ENCODE measurements around the gene TTC23.

Gene TTC23

DNA sequence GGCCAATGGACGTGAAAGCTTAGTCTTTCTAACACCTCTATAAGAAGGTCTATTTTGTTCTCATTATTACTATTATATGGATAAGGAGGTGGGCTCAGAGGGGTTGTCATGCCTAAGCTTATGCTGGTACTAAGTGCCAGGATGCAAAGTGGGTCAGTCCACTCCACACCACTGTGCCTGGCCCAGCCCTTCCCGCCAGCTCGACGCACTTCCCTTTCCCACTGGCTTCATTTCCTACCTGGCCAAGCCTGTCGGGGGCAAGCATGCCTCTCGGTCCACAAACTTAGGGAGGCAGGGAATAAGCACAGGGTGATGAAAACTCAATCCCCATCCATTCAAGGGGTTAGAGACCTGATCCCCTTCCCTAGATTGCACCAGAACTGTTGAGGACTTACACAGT is 150.4 kb downstream of the TTC23 start:
- no peak for DNase-seq (ENCODE audit: low read depth)
- H3K4me3 ChIP-seq (replicated peaks; ENCODE audit: low read depth, low read length) = no peak overlapping the region

DNA sequence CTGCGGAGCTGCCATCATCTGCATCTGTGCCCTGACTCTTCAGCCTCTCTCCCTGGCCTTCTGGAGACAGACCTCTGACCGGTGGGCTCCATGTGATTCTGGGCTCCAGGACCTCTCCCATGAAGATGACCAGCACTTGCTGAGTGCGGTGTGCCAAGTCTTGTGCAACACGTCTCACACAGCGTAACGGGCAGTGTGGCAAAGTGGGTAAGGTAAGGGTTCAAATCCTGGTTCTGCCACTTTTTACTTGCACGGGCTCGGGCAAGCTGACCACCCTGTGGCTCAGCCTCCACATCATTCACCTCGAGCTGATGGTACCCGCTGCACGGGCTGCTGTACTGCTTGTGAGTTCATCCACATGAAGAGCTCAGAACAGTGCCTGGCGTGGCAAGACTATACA is 151.0 kb downstream of the TTC23 start:
- H3K4me3 ChIP-seq (replicated peaks; ENCODE audit: low read depth, low read length) = no peak overlapping the region
- no peak for DNase-seq (ENCODE audit: low read depth)
- TF ChIP-seq, protein P1, sequence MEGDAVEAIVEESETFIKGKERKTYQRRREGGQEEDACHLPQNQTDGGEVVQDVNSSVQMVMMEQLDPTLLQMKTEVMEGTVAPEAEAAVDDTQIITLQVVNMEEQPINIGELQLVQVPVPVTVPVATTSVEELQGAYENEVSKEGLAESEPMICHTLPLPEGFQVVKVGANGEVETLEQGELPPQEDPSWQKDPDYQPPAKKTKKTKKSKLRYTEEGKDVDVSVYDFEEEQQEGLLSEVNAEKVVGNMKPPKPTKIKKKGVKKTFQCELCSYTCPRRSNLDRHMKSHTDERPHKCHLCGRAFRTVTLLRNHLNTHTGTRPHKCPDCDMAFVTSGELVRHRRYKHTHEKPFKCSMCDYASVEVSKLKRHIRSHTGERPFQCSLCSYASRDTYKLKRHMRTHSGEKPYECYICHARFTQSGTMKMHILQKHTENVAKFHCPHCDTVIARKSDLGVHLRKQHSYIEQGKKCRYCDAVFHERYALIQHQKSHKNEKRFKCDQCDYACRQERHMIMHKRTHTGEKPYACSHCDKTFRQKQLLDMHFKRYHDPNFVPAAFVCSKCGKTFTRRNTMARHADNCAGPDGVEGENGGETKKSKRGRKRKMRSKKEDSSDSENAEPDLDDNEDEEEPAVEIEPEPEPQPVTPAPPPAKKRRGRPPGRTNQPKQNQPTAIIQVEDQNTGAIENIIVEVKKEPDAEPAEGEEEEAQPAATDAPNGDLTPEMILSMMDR (IDR thresholded peaks at IDR 0.05; ENCODE audit: low read length, missing control alignments) = no peak

More for the DNA sequence above, 150.4 kb downstream of the TTC23 start:
- TF ChIP-seq, protein P1 (IDR thresholded peaks at IDR 0.05; ENCODE audit: low read length, missing control alignments) = no peak

DNA sequence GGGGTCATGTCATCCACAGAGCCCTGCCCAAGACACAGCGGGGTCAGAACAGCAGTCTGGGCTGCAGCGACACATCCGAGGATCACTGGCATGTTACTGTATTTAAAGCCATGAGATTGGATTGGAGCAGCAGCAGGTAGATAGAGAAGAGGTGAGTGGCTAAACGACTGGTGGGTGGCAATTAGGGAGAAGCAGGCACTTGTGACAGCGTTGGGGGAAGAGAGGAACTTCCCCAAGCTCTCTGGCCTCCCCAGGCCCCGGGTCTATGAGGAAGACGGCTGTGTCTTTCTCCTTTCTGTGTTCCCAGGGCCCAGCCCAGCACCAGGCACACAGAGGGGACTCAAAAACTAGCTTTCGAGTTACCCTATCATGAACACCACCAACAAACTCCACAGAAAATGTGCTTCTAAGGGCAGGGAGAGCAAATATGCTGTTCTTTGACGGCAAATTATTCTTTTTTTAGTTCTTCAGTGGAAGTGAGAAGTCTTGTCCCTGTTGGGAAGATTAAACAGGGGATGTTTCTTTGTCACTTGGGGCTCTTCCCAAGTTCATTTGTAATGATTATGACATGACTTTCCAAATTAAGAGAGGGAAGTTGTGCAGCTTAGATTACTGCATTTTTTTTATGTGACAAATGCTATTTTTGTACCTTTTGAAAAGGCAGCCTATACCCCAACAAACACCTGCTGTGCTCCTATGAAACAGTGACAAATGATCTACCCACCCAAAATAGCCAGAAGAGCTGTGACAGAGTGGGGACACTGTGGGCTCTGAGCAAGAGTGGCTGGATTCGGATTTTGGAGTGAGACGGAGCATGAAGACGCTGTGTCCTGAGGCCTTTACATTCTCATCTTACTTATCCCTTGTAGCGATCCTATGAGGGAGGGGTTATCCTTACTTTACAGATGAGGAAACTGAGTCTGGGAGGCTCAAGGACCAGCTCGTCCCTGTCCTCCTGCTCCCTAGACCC is 151.7 kb downstream of the TTC23 start:
- H3K4me3 ChIP-seq (replicated peaks; ENCODE audit: low read depth, low read length) = no peak overlapping the region
- DNase-seq (ENCODE audit: low read depth) = no peak
- TF ChIP-seq, protein P1 (IDR thresholded peaks at IDR 0.05; ENCODE audit: low read length, missing control alignments) = no peak

DNA sequence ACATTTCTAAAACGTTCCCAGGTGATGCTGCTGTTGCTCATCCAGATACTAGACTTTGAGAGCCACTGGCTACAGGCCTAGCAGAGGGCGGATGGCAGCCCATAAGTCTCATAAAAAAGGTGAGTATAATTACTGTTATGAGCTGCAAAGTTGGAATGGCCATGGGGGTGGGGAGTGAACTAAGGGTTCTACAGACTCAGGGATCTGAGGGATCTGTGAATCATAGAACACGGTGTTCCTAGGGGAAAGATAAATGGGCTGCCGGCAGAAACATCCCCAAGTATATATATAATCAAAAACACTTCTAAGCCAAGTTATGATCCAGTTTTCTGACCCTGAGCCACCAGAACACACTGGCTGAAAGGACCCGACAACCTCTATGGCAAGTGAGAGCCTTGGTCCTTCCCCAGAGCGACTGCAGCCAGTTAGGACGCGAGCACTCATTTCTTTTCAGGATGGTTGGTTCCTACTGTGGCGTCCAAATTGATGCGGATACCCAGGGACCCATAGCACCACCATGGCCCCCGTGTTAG is 152.4 kb downstream of the TTC23 start:
- H3K4me3 ChIP-seq (replicated peaks; ENCODE audit: low read depth, low read length) = no peak overlapping the region
- TF ChIP-seq, protein P1 (IDR thresholded peaks at IDR 0.05; ENCODE audit: low read length, missing control alignments) = no peak
- DNase-seq (ENCODE audit: low read depth) = no peak

DNA sequence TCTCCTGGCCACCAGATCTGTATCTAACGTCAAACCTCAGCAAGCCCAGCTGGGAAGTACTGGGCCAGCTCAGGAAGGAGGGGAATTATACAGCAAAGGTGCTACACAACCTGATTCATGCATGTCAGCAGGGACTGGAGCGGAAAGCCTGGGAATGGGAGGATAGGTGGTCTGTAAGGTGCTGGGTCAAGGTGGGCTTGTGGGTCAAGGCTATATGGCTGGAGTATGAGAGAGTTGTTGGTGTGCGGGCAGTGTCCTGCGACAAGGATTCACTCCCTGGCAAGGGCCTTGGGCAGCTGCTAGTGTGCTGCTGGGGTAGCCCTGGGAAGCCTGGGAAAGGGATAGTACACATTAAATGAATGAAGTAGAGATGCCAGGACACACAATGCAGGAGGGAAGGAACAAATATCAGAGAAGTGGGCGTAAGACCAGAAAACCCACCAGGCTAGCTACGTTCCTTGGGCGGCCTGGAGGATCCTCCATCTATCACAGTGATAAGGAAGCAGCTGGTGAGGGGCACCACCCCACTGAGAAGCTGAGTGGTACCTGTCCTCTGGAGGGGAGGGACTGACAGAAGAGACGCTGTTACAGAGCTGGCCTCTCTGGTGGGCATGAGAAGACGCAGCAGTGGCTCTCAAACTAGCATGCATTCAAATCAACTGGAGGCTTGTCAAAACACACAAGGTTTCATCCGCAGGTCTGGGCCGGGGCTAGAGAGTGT is 153.0 kb downstream of the TTC23 start:
- no peak overlapping the region for H3K4me3 ChIP-seq (replicated peaks; ENCODE audit: low read depth, low read length)
- no peak for DNase-seq (ENCODE audit: low read depth)
- TF ChIP-seq, protein P1 (IDR thresholded peaks at IDR 0.05; ENCODE audit: low read length, missing control alignments) = no peak

DNA sequence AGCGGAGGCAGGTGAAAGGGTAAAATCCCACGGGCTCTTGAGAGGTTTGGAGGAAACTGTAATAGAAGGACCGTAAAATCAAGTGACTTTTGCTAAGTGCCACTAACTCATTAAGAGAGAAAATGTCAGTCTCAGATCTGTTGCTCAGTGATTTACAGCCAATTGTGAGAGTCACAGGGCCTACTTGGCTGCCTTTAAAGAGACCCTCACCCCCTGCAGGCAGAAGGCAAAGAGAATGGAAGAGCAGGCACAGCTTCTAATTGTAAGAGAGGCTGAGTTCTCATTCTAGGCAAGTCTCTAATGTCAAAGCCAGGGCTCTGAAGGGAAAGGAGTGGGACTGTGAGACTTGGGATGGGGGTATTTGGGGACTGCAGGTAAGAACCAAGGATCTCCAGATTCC is 153.8 kb downstream of the TTC23 start:
- TF ChIP-seq, protein P1 (IDR thresholded peaks at IDR 0.05; ENCODE audit: low read length, missing control alignments) = no peak
- DNase-seq (ENCODE audit: low read depth) = no peak
- H3K4me3 ChIP-seq (replicated peaks; ENCODE audit: low read depth, low read length) = no peak overlapping the region

Data from fibroblast of pulmonary artery (primary cell).